NCI-H510A treated with DMSO at 0.1 percent for 48 hours (cell line): ENCODE measurements around the gene TMEM135.
"Not testable (repeated sequence)": the region's sequence is repeated elsewhere in the genome, so short reads cannot be mapped to it uniquely, and the experiment has no call there.

ENCODE experiments used
- DNase-seq: peaks from one replicate; lab custom pipeline; 2025; lab: John Stamatoyannopoulos, UW

TMEM135 gene

GRCh38 chr11:87020764-87021365 lies 16.9 kb upstream of the TMEM135 start:
- no peak for DNase-seq

GRCh38 chr11:87022254-87022653 lies 15.5 kb upstream of the TMEM135 start:
- DNase-seq: no peak

- no peak for DNase-seq
Observed at GRCh38 chr11:87022738-87023137, 15.0 kb upstream of the TMEM135 start.

GRCh38 chr11:87026415-87026814 lies 11.3 kb upstream of the TMEM135 start:
- not testable (repeated sequence) for DNase-seq

GRCh38 chr11:87030458-87031054 lies 7.2 kb upstream of the TMEM135 start:
- no peak for DNase-seq

GRCh38 chr11:87031433-87032170 lies 6.1 kb upstream of the TMEM135 start:
- DNase-seq: no peak

- DNase-seq: no peak
Observed at GRCh38 chr11:87033561-87033960, 4.2 kb upstream of the TMEM135 start.

GRCh38 chr11:87035976-87036583 lies 1.7 kb upstream of the TMEM135 start:
- DNase-seq: no peak

- peak; percentile 70 for DNase-seq
Observed at GRCh38 chr11:87036756-87037449, 831 bp upstream of the TMEM135 start.

GRCh38 chr11:87038235-87038977 lies 672 bp downstream of the TMEM135 start:
- DNase-seq: no peak

GRCh38 chr11:87039371-87039770 lies 1.6 kb downstream of the TMEM135 start:
- DNase-seq: no peak

- DNase-seq: no peak
Observed at GRCh38 chr11:87043894-87044293, 6.2 kb downstream of the TMEM135 start.

- DNase-seq: no peak
Observed at GRCh38 chr11:87046824-87047223, 9.1 kb downstream of the TMEM135 start.

GRCh38 chr11:87056091-87056490 lies 18.4 kb downstream of the TMEM135 start:
- DNase-seq: no peak

- no peak for DNase-seq
Observed at GRCh38 chr11:87057749-87058148, 20.0 kb downstream of the TMEM135 start.

- DNase-seq: no peak
Observed at GRCh38 chr11:87059596-87060390, 22.1 kb downstream of the TMEM135 start.

GRCh38 chr11:87061766-87062165 lies 24.0 kb downstream of the TMEM135 start:
- DNase-seq: no peak

GRCh38 chr11:87063982-87064381 lies 26.2 kb downstream of the TMEM135 start:
- DNase-seq: no peak

- no peak for DNase-seq
Observed at GRCh38 chr11:87072787-87073186, 35.1 kb downstream of the TMEM135 start.

GRCh38 chr11:87076260-87076783 lies 38.6 kb downstream of the TMEM135 start:
- no peak for DNase-seq
